ENCODE data around the gene CDX2. TPM values are rescaled to one million over a fixed set of nuclear protein-coding genes. Genes with fewer than 3 reads are reported as not detected.

The CDX2 gene
- total RNA-seq, 1 donor from 2014 or later = not detected

DNA sequence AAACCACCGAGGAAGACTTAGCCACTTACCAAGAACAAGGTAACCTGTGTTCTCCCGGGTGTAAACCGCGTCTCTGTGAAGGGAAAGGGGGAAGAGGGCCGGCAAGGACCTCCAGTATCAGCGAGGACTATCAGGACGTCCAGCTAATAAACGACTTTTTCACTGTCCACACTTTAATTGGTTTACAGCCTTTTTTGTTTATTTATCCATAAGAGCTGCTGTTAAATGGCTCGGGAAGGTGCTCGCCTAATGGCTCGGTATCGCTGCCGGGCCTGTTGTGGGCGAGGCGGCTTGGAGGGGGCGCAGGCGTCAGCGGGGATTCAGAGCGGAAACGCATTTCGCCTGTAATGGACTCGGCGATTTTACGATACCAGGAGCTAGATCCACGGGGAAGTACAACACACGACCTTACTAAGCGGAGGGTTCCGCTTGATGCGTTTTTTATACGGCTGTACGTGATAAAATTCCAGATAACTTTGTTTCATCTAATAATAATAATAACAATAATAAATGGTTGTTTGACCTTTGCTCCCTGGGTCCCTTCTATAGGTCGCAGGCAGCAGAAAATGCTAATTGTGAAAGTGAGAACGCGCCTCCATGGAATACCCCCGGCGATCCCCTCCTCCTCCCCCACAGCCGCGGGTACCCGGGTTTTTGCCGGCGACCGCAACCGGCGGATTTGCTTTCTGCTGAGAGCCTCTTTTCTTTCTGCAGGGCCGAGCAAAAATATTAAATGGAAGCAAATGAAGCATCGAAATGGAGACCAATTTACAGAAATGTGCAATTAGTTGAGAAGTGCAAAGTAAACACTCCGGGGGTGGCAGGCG, 51.8 kb downstream of the CDX2 start:
- peaks cover 65% of the 10 kb centered on the region for H3K27me3 Mint-ChIP-seq
- H3K27ac Mint-ChIP-seq = peak overlapping the region; percentile 80
- peaks cover 3% of the 10 kb centered on the region for H3K36me3 Mint-ChIP-seq (ENCODE audit: low read depth)
- H3K4me3 Mint-ChIP-seq = peak overlapping the region; percentile 41
- peaks cover 12% of the 10 kb centered on the region for H3K4me1 Mint-ChIP-seq
- DNase-seq = peak; percentile 59
- H3K9me3 Mint-ChIP-seq = peaks cover 3% of the 10 kb centered on the region
- intact Hi-C loops (cut with micrococcal nuclease) = loop anchor here (1.0 kb wide), 1 partner anchor 10 kb away; no protein-coding TSS in a partner anchor

- intact Hi-C loops (cut with micrococcal nuclease) = no loop called here
- Mint-ChIP-seq H3K36me3 (ENCODE audit: low read depth) (peaks cover 3% of the 10 kb centered on the region), H3K9me3 (peaks cover 3% of the 10 kb centered on the region), H3K4me1 (peaks cover 8% of the 10 kb centered on the region), H3K4me3 (no peak overlapping the region), H3K27me3 (peaks cover 56% of the 10 kb centered on the region), H3K27ac (no peak overlapping the region)
- DNase-seq = no peak
These were observed 53.6 kb downstream of the CDX2 start for GRCh38 chr13:27915301-27916207.

DNA sequence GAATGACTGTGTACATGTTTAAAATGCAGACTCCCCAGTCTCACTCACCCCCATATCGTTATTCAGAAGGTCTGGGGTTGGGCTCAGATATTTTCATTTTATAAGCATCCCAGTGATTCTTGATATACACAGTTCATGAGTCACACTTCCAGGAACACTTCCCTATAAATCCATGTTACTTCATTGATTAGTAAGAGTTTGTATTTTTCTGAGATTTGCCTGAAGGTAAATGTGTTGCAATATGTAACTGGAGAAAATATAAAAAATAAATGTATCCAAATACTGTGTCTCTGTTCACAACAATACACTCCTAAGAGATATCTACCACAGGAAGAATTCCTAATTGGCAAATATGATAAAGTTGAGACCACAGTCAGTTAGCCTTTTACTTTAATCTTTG, 56.0 kb downstream of the CDX2 start:
- peaks cover 47% of the 10 kb centered on the region for H3K27me3 Mint-ChIP-seq
- no peak overlapping the region for H3K4me3 Mint-ChIP-seq
- intact Hi-C loops (cut with micrococcal nuclease) = no loop called here
- peaks cover 3% of the 10 kb centered on the region for H3K36me3 Mint-ChIP-seq (ENCODE audit: low read depth)
- H3K4me1 Mint-ChIP-seq = peaks cover 5% of the 10 kb centered on the region
- DNase-seq = no peak
- H3K9me3 Mint-ChIP-seq = peaks cover 1% of the 10 kb centered on the region
- no peak overlapping the region for H3K27ac Mint-ChIP-seq

DNA sequence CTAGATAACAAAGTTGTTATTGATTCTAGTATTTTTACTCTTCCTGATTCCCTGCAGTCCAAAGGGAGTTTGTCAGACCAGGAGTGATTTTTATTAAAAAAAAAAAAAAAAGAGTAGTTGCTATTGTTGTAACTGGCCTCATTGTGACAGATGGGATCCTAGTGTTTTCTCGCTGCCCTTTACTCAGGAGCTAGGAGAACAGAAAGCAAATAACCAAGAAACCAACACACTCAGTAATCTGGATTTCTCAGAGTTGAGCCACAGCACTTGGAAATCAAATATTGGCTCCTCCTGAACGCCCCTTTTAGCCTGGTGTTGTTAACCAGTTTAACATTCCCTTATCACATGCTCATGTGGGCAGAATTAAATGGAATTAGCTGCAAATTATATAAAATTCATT, 57.6 kb downstream of the CDX2 start:
- H3K27me3 Mint-ChIP-seq = peaks cover 38% of the 10 kb centered on the region
- H3K9me3 Mint-ChIP-seq = no peaks in the 10 kb centered on the region
- no peak for DNase-seq

More for the DNA sequence above, 57.6 kb downstream of the CDX2 start:
- Mint-ChIP-seq H3K36me3 (ENCODE audit: low read depth) (no peaks in the 10 kb centered on the region), H3K4me1 (no peaks in the 10 kb centered on the region), H3K4me3 (no peak overlapping the region), H3K27ac (no peak overlapping the region)
- intact Hi-C loops (cut with micrococcal nuclease) = no loop called here

Other genes with a start within 250 kb of the CDX2 start
- not detected in 2 replicates for gene GSX1, start 176.8 kb downstream of the CDX2 start, total RNA-seq
- gene PDX1, start 49.3 kb downstream of the CDX2 start, total RNA-seq = not detected in 2 replicates
- gene URAD, start 19.4 kb upstream of the CDX2 start, total RNA-seq = not detected in 2 replicates
- not detected in 2 replicates for gene FLT3, start 131.3 kb upstream of the CDX2 start, total RNA-seq
- 31.2 and 32.7 TPM in 2 replicates for gene PAN3, start 169.2 kb upstream of the CDX2 start, total RNA-seq

Measured in activated CD4-positive, alpha-beta T cell treated with anti-CD3 and anti-CD28 coated beads, Interleukin-2, amount 10 ng/mL, durations not matched to agents 24 days and 14 days (primary cell).